Neuronal stem cell (in vitro differentiated cells): ENCODE data around the gene ESPNL.

Experiments
- DNase-seq: peaks from one replicate; pipeline ENCODE4 v3.0.0-alpha.2; 2013; ENCODE audit warnings: low spot score
- H2AFZ ChIP-seq: one replicate; pipeline ENCODE4 v1.6.1; 2013; ENCODE audit warnings: mild to moderate bottlenecking, low read length, inconsistent platforms
- H2AK5ac ChIP-seq: 2 replicates; pipeline ENCODE4 v1.6.1; 2013; ENCODE audit warnings: low read depth, mild to moderate bottlenecking, inconsistent platforms, low read length, moderate library complexity, mixed read lengths
- H2BK120ac ChIP-seq: 2 replicates; pipeline ENCODE4 v1.6.1; 2013; ENCODE audit warnings: low read depth, mild to moderate bottlenecking, inconsistent platforms, low read length, moderate library complexity, mixed read lengths
- H2BK12ac ChIP-seq: one replicate; pipeline ENCODE4 v1.6.1; 2013; ENCODE audit warnings: low read length, inconsistent platforms
- H2BK15ac ChIP-seq: 2 replicates; pipeline ENCODE4 v1.6.1; 2013; ENCODE audit warnings: mild to moderate bottlenecking, low read length, inconsistent platforms, mixed read lengths
- H2BK5ac ChIP-seq: one replicate; pipeline ENCODE4 v1.6.1; 2013; ENCODE audit warnings: inconsistent platforms, mild to moderate bottlenecking, low read length, moderate library complexity
- H3K14ac ChIP-seq: one replicate; pipeline ENCODE4 v1.6.1; 2013; ENCODE audit warnings: low read length, inconsistent platforms
- H3K18ac ChIP-seq: 2 replicates; pipeline ENCODE4 v1.6.1; 2013; ENCODE audit warnings: low read length, inconsistent platforms
- H3K23ac ChIP-seq: 2 replicates; pipeline ENCODE4 v1.6.1; 2013; ENCODE audit warnings: low read depth, mild to moderate bottlenecking, mixed read lengths, low read length, inconsistent platforms; ENCODE audit not compliant: poor library complexity
- H3K27ac ChIP-seq: replicated peaks from 3 replicates; pipeline ENCODE4 v1.5.1; 2013; ENCODE audit warnings: low read length, inconsistent platforms
- H3K27me3 ChIP-seq, 3 experiments: 2 replicates each; pipeline ENCODE4 v1.6.1; 2013; ENCODE audit warnings: low read length in 3 of 3, mild to moderate bottlenecking in 2 of 3, inconsistent platforms in 1 of 3, low read depth in 1 of 3, mixed read lengths in 1 of 3, moderate library complexity in 1 of 3; ENCODE audit not compliant: control insufficient read depth in 3 of 3, insufficient read depth in 3 of 3
- H3K36me3 ChIP-seq, 2 donors: replicated peaks in 1 of 2; 2 replicates each; pipeline ENCODE4 v1.6.1; 2013; ENCODE audit warnings: low read length in 2 of 2; ENCODE audit not compliant: control insufficient read depth in 2 of 2, insufficient read depth in 2 of 2
- H3K4ac ChIP-seq: 2 replicates; pipeline ENCODE4 v1.6.1; 2013; ENCODE audit warnings: inconsistent platforms, mild to moderate bottlenecking, low read length, moderate library complexity
- H3K4me1 ChIP-seq, 2 donors: 1 replicate in 1 of 2; 2 replicates in 1 of 2; pipeline ENCODE4 v1.6.1; 2013; ENCODE audit warnings: low read length in 2 of 2, low read depth in 1 of 2; ENCODE audit not compliant: control insufficient read depth in 2 of 2, insufficient read depth in 1 of 2
- H3K4me2 ChIP-seq: one replicate; pipeline ENCODE4 v1.6.1; 2013; ENCODE audit warnings: mild to moderate bottlenecking, low read length, inconsistent platforms; ENCODE audit not compliant: insufficient read depth, poor library complexity, severe bottlenecking
- H3K4me3 ChIP-seq, 2 donors: 2 replicates each; pipeline ENCODE4 v1.5.1; 2013; ENCODE audit warnings: low read length in 2 of 2, mild to moderate bottlenecking in 2 of 2, inconsistent platforms in 1 of 2, moderate library complexity in 1 of 2
- H3K79me1 ChIP-seq: one replicate; pipeline ENCODE4 v1.6.1; 2013; ENCODE audit warnings: low read depth, mild to moderate bottlenecking, inconsistent platforms, low read length, moderate library complexity
- H3K9ac ChIP-seq: one replicate; pipeline ENCODE4 v1.6.1; 2013; ENCODE audit warnings: mild to moderate bottlenecking, low read depth, low read length, inconsistent platforms; ENCODE audit not compliant: poor library complexity
- H3K9me3 ChIP-seq, 2 donors: replicated peaks in 1 of 2; 2 replicates each; pipeline versions ENCODE3 to v1.6.1; 2013; ENCODE audit warnings: low read length in 2 of 2, mild to moderate bottlenecking in 2 of 2, inconsistent platforms in 1 of 2, low read depth in 1 of 2, mixed read lengths in 1 of 2, moderate library complexity in 1 of 2; ENCODE audit not compliant: control insufficient read depth in 2 of 2, insufficient read depth in 1 of 2
- H4K8ac ChIP-seq: one replicate; pipeline ENCODE4 v1.6.1; 2013; ENCODE audit warnings: low read depth, mild to moderate bottlenecking, inconsistent platforms, low read length, moderate library complexity
- H4K91ac ChIP-seq: one replicate; pipeline ENCODE4 v1.6.1; 2013; ENCODE audit warnings: low read length, low read depth, mild to moderate bottlenecking, inconsistent platforms; ENCODE audit not compliant: poor library complexity
- WGBS, 2 donors: extraction: QIAGEN DNeasy Blood & Tissue Kit; methylation state at CpG; one replicate each; pipeline ENCODE4 v1.1.7; 2013; ENCODE audit warnings: missing lambda C conversion rate in 2 of 2, mixed read lengths in 1 of 2; ENCODE audit not compliant: insufficient read length in 2 of 2, insufficient replicate concordance in 1 of 2; ENCODE audit errors: extremely low coverage in 2 of 2; 5-methylcytosine and 5-hydroxymethylcytosine counted together

Gene ESPNL

DNA sequence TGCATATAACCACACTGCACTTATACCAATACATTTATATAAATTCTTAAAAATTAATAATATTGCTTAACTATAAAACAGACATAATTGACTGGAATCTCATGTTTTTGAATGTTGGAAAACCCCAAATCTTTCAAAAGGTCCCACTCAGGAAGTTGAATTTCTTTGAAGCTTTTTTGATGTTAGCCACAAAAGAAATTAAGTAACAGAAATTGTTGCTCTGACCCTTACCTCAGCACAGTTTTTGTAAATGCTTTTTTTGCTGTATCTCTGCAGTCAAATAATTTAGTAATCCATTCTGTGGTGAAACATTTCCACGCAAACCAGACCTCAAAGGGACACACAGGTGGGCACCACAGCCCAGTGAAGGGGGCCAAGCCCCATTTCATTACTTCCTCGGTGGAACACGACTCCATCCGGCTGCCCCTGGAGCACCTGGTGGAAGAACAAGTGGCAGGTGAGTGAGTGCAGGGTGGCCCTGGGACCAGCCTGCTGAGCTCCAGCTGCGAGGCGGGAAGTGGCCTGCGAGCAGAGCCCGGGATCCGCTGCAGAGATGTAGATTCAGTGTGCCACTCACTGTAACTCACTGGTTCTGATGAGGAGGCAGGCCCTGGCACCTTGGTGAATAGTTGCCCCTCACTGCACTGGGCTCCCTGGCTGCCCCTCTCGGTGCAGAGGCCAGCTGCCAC lies 31.0 kb upstream of the ESPNL start:
- Histone ChIP-seq H3K79me1 (peaks cover 8% of the 10 kb centered on the region), H3K14ac (no peak overlapping the region), H3K9me3 (peaks cover 3 to 22% of the 10 kb centered on the region in 2 donors), H3K27me3 (no peaks in the 10 kb centered on the region), H2AFZ (no peak overlapping the region), H3K18ac (no peak overlapping the region), H2BK5ac (no peak overlapping the region), H3K23ac (no peak overlapping the region), H3K4ac (peak overlapping the region; percentile 25), H2BK15ac (no peak overlapping the region), H4K8ac (peak overlapping the region; percentile 97), H3K27ac (no peak overlapping the region), H3K4me1 (no peaks in the 10 kb centered on the region), H3K4me2 (no peak overlapping the region), H3K9ac (no peak overlapping the region), H2BK120ac (no peak overlapping the region), H2BK12ac (peak overlapping the region; percentile 16), H4K91ac (no peak overlapping the region), H3K4me3 (no peak overlapping the region), H3K36me3 (peaks cover 22 to 98% of the 10 kb centered on the region in 2 donors), H2AK5ac (no peak overlapping the region)
- WGBS, 2 donors = no CpG with 5 or more reads among the region's 10 CpGs
- no peak for DNase-seq

DNA sequence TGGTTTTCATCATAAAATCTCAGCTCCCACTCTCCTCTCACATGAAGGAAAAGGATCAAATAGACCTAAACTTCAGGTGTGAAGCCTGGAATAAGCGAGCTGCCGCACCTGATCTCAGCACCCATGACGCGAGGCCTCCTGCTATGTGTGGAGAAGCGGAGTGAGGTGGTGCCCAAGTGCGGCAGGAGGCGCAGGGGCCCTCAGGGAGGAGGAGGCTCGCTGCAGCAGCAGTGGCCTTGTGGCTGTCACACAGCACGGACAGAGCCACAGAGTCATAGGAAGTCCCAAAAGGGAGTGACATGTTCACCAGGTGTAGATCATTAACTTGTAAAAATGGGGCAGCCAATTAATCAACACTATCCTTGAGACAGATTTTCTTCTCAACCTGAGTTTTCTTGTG lies 30.3 kb upstream of the ESPNL start:
- peaks cover 20 to 96% of the 10 kb centered on the region in 2 donors for H3K36me3 ChIP-seq
- no CpG with 5 or more reads among the region's 9 CpGs for WGBS, 2 donors

DNA sequence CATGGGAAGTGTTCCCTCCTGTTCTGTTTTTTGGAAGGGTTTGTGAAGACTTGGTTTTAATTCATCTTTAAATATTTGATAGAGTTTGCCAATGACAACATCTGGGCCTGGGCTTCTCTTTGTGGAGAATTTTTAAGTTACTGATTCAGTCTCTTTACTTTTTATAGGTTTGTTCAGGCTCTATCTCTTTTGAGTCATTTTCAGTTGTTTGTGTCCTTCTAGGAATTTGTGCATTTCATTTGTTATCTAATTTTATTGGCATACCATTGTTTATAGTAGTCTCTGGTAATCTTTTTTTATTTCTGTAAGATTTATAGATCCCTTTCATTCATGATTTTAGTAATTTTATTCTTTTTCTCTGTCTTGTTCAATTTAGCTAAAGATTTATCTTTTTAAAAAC lies 24.7 kb upstream of the ESPNL start:
- H3K79me1 ChIP-seq = no peaks in the 10 kb centered on the region
- DNase-seq = no peak

More for the DNA sequence above, 30.3 kb upstream of the ESPNL start:
- H2AK5ac ChIP-seq = no peak overlapping the region
- H4K8ac ChIP-seq = no peak overlapping the region
- H3K27ac ChIP-seq = no peak overlapping the region
- peaks cover 8% of the 10 kb centered on the region for H3K79me1 ChIP-seq
- peak overlapping the region in 1 of 2 donors; percentile 72 for H3K4me3 ChIP-seq
- H3K9me3 ChIP-seq = peaks cover 3 to 23% of the 10 kb centered on the region in 2 donors
- no peak overlapping the region for H3K4me2 ChIP-seq
- H2BK5ac ChIP-seq = no peak overlapping the region
- no peak overlapping the region for H4K91ac ChIP-seq
- no peak overlapping the region for H3K23ac ChIP-seq
- no peak overlapping the region for H3K18ac ChIP-seq
- H3K27me3 ChIP-seq = no peaks in the 10 kb centered on the region
- no peak for DNase-seq
- H2BK12ac ChIP-seq = no peak overlapping the region
- H3K14ac ChIP-seq = no peak overlapping the region
- H2BK120ac ChIP-seq = no peak overlapping the region
- H3K4ac ChIP-seq = no peak overlapping the region
- no peak overlapping the region for H2BK15ac ChIP-seq
- no peaks in the 10 kb centered on the region for H3K4me1 ChIP-seq
- no peak overlapping the region for H2AFZ ChIP-seq
- H3K9ac ChIP-seq = peak overlapping the region; percentile 38

DNA sequence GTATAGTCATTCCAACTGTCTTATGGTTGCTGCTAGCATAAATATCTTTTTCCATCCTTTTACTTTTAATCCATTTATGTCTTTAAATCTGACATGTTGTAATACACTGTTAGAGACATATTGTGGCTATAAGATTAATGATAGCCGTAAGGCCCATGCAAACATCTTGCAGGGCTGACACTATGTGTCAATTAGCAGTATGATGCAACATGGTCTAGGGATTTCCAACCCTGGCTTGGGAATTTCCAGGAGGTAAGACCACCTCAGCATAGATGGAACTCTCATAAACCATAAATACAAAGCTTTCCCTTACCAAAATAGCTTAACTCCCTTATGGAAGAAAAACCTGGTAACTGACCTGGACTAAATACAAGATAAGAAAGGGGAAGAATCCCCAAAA lies 22.8 kb upstream of the ESPNL start:
- Histone ChIP-seq H2BK120ac (no peak overlapping the region), H3K4me3 (no peak overlapping the region), H3K4me1 (no peaks in the 10 kb centered on the region), H4K91ac (no peak overlapping the region), H3K27ac (no peak overlapping the region), H3K14ac (no peak overlapping the region), H4K8ac (no peak overlapping the region), H3K23ac (no peak overlapping the region), H3K79me1 (no peaks in the 10 kb centered on the region), H3K9me3 (peaks cover 0 to 37% of the 10 kb centered on the region in 2 donors), H3K9ac (no peak overlapping the region), H3K4ac (no peak overlapping the region), H2AK5ac (no peak overlapping the region), H3K18ac (no peak overlapping the region), H2BK12ac (no peak overlapping the region), H2BK15ac (no peak overlapping the region), H3K36me3 (peaks cover 15 to 90% of the 10 kb centered on the region in 2 donors), H2BK5ac (no peak overlapping the region), H3K4me2 (no peak overlapping the region), H2AFZ (no peak overlapping the region), H3K27me3 (no peaks in the 10 kb centered on the region)
- DNase-seq = no peak
- no CpG with 5 or more reads among the region's 1 CpG for WGBS, 2 donors

More for the DNA sequence above, 24.7 kb upstream of the ESPNL start:
- Histone ChIP-seq H3K36me3 (peaks cover 5 to 90% of the 10 kb centered on the region in 2 donors), H2BK15ac (no peak overlapping the region), H2BK120ac (no peak overlapping the region), H3K4me3 (no peak overlapping the region), H2AK5ac (no peak overlapping the region), H2AFZ (no peak overlapping the region), H3K4ac (no peak overlapping the region), H4K91ac (no peak overlapping the region), H3K4me2 (no peak overlapping the region), H3K9ac (no peak overlapping the region), H3K14ac (no peak overlapping the region), H3K27me3 (no peaks in the 10 kb centered on the region), H3K27ac (no peak overlapping the region), H3K23ac (no peak overlapping the region), H3K4me1 (no peaks in the 10 kb centered on the region), H3K9me3 (peaks cover 0 to 41% of the 10 kb centered on the region in 2 donors), H2BK5ac (no peak overlapping the region), H3K18ac (no peak overlapping the region), H2BK12ac (no peak overlapping the region), H4K8ac (no peak overlapping the region)
